H9 (cell line): ENCODE results near the gene SLC25A39. TPM values are rescaled to one million over a fixed set of nuclear protein-coding genes. Genes with fewer than 3 reads are reported as not detected.
A peak's percentile ranks its signal among the peaks of the same experiment; 100 is the strongest.

Experiments used
- DNase-seq: peaks from one replicate; pipeline ENCODE4 v3.0.0-alpha.2; 2017
- H2AFZ ChIP-seq: one replicate; pipeline ENCODE4 v1.6.1; 2013; ENCODE audit warnings: mild to moderate bottlenecking, low read length, control low read depth, moderate library complexity
- H2AK5ac ChIP-seq: 2 replicates; pipeline ENCODE4 v1.6.1; 2013; ENCODE audit warnings: low read length, control low read depth, mixed read lengths; ENCODE audit not compliant: insufficient read length
- H2BK120ac ChIP-seq: one replicate; pipeline ENCODE4 v1.6.1; 2013; ENCODE audit warnings: low read depth, mild to moderate bottlenecking, low read length, control low read depth, inconsistent platforms; ENCODE audit not compliant: poor library complexity, severe bottlenecking
- H2BK12ac ChIP-seq: 2 replicates; pipeline ENCODE4 v1.6.1; 2013; ENCODE audit warnings: low read length, control low read depth, mixed read lengths, low read depth; ENCODE audit not compliant: insufficient read length
- H2BK15ac ChIP-seq: 2 replicates; pipeline ENCODE4 v1.6.1; 2013; ENCODE audit warnings: low read depth, low read length, control low read depth
- H2BK20ac ChIP-seq: one replicate; pipeline ENCODE4 v1.6.1; 2013; ENCODE audit warnings: low read depth, mild to moderate bottlenecking, low read length, control low read depth, inconsistent platforms; ENCODE audit not compliant: poor library complexity, severe bottlenecking
- H2BK5ac ChIP-seq: 2 replicates; pipeline ENCODE4 v1.6.1; 2013; ENCODE audit warnings: low read length, control low read depth, mixed read lengths; ENCODE audit not compliant: insufficient read length
- H3K14ac ChIP-seq: 2 replicates; pipeline ENCODE4 v1.6.1; 2013; ENCODE audit warnings: low read length, control low read depth; ENCODE audit not compliant: insufficient read depth
- H3K18ac ChIP-seq: 2 replicates; pipeline ENCODE4 v1.6.1; 2013; ENCODE audit warnings: low read depth, mild to moderate bottlenecking, mixed read lengths, low read length, control low read depth; ENCODE audit not compliant: insufficient read length
- H3K23ac ChIP-seq: 2 replicates; pipeline ENCODE4 v1.6.1; 2013; ENCODE audit warnings: low read length, control low read depth, mixed read lengths, low read depth; ENCODE audit not compliant: insufficient read length
- H3K23me2 ChIP-seq: 2 replicates; pipeline ENCODE4 v1.6.1; 2013; ENCODE audit warnings: low read depth, mild to moderate bottlenecking, mixed read lengths, low read length, control low read depth; ENCODE audit not compliant: insufficient read length, poor library complexity, severe bottlenecking
- H3K27ac ChIP-seq: 2 replicates; pipeline ENCODE4 v1.5.1; 2013; ENCODE audit warnings: low read length, control low read depth, mixed read lengths, low read depth; ENCODE audit not compliant: insufficient read length
- H3K27me3 ChIP-seq: 2 replicates; pipeline ENCODE4 v1.6.1; 2013; ENCODE audit warnings: low read length, control low read depth, inconsistent platforms; ENCODE audit not compliant: insufficient read depth
- H3K4ac ChIP-seq: 2 replicates; pipeline ENCODE4 v1.6.1; 2013; ENCODE audit warnings: low read depth, mild to moderate bottlenecking, control low read depth, inconsistent platforms, low read length, moderate library complexity
- H3K4me1 ChIP-seq: 2 replicates; pipeline ENCODE4 v1.6.1; 2013; ENCODE audit warnings: low read length, control low read depth, inconsistent platforms; ENCODE audit not compliant: insufficient read depth
- H3K4me2 ChIP-seq: 2 replicates; pipeline ENCODE4 v1.6.1; 2013; ENCODE audit warnings: low read length, control low read depth, mixed read lengths; ENCODE audit not compliant: insufficient read length, insufficient read depth
- H3K56ac ChIP-seq: 2 replicates; pipeline ENCODE4 v1.6.1; 2013; ENCODE audit warnings: low read depth, mild to moderate bottlenecking, mixed read lengths, low read length, control low read depth; ENCODE audit not compliant: insufficient read length
- H3K79me1 ChIP-seq: 2 replicates; pipeline ENCODE4 v1.6.1; 2013; ENCODE audit warnings: low read depth, mild to moderate bottlenecking, moderate library complexity, low read length, control low read depth, inconsistent platforms; ENCODE audit not compliant: insufficient read depth, poor library complexity, severe bottlenecking
- H3K79me2 ChIP-seq: 2 replicates; pipeline ENCODE4 v1.6.1; 2013; ENCODE audit warnings: low read length, control low read depth, inconsistent platforms; ENCODE audit not compliant: insufficient read depth
- H3K9ac ChIP-seq: 2 replicates; pipeline ENCODE4 v1.6.1; 2013; ENCODE audit warnings: low read length, control low read depth, mixed read lengths; ENCODE audit not compliant: insufficient read length; ENCODE audit errors: extremely low read depth
- H3K9me3 ChIP-seq: one replicate; pipeline ENCODE4 v1.6.1; 2013; ENCODE audit warnings: low read depth, low read length, inconsistent platforms; ENCODE audit not compliant: control insufficient read depth
- H3T11ph ChIP-seq: one replicate; pipeline ENCODE4 v1.6.1; 2013; ENCODE audit warnings: mild to moderate bottlenecking, low read length, control low read depth, inconsistent platforms
- H4K20me1 ChIP-seq: one replicate; pipeline ENCODE4 v1.6.1; 2013; ENCODE audit not compliant: control insufficient read depth, insufficient read length, insufficient read depth
- H4K5ac ChIP-seq: 2 replicates; pipeline ENCODE4 v1.6.1; 2013; ENCODE audit warnings: low read depth, mild to moderate bottlenecking, mixed read lengths, low read length, control low read depth; ENCODE audit not compliant: insufficient read length
- H4K8ac ChIP-seq: replicated peaks from 2 replicates; pipeline ENCODE4 v1.6.1; 2013; ENCODE audit warnings: low read length, control low read depth, mixed read lengths, low read depth; ENCODE audit not compliant: insufficient read length
- H4K91ac ChIP-seq: 2 replicates; pipeline ENCODE4 v1.6.1; 2013; ENCODE audit warnings: low read depth, mild to moderate bottlenecking, moderate library complexity, mixed read lengths, low read length, control low read depth; ENCODE audit not compliant: insufficient read length
- H3K27ac Mint-ChIP-seq, 3 experiments: 2 replicates in 2 of 3; 3 replicates in 1 of 3; pipeline ENCODE4 v1.8.0; 2020 to 2021; ENCODE audit warnings: mixed read lengths in 3 of 3, mild to moderate bottlenecking in 1 of 3, moderate library complexity in 1 of 3
- H3K27me3 Mint-ChIP-seq: 2 replicates; pipeline ENCODE4 v1.8.0; 2021; ENCODE audit warnings: low read depth, mild to moderate bottlenecking, moderate library complexity, mixed read lengths
- H3K36me3 Mint-ChIP-seq, 3 experiments: 2 replicates in 2 of 3; 3 replicates in 1 of 3; pipeline ENCODE4 v1.8.0; 2020 to 2021; ENCODE audit warnings: low read depth in 3 of 3, mixed read lengths in 3 of 3; ENCODE audit not compliant: insufficient read depth in 1 of 3
- H3K4me1 Mint-ChIP-seq, 2 experiments: 2 replicates each; pipeline ENCODE4 v1.8.0; 2020; ENCODE audit warnings: mixed read lengths in 2 of 2
- H3K4me3 Mint-ChIP-seq, 2 experiments: 2 replicates in 1 of 2; 3 replicates in 1 of 2; pipeline ENCODE4 v1.8.0; 2020 to 2021; ENCODE audit warnings: mild to moderate bottlenecking in 2 of 2, mixed read lengths in 2 of 2, moderate library complexity in 1 of 2
- H3K9me3 Mint-ChIP-seq, 2 experiments: 2 replicates in 1 of 2; 3 replicates in 1 of 2; pipeline ENCODE4 v1.8.0; 2020; ENCODE audit warnings: mild to moderate bottlenecking in 2 of 2, mixed read lengths in 2 of 2, moderate library complexity in 1 of 2
- CTCF ChIP-seq: fragments of 200-600 bp; sonication (generic); conservative IDR thresholded peaks from 3 replicates; pipeline ENCODE4 v1.8.0; 2021; ENCODE audit warnings: antibody characterized with exemption, mild to moderate bottlenecking
- WGBS: extraction: QIAGEN DNeasy Blood & Tissue Kit; methylation state at CpG from one replicate; pipeline ENCODE4 v1.1.7; 2013; ENCODE audit warnings: missing lambda C conversion rate, low lambda C conversion rate, mixed read lengths; ENCODE audit not compliant: insufficient read length; ENCODE audit errors: extremely low coverage; 5-methylcytosine and 5-hydroxymethylcytosine counted together
- total RNA-seq: library from RNA; stranded (reverse); gene quantifications from 2 replicates; pipeline ENCODE4 v1.2.1, GENCODE V29; 2021

The SLC25A39 gene
- total RNA-seq, 1 experiment from 2014 or later = 227 TPM

- Histone ChIP-seq H3K79me1 (no peaks in the 10 kb centered on the region), H2BK5ac (no peak overlapping the region), H3K9ac (no peak overlapping the region), H4K8ac (no peak overlapping the region), H3K18ac (no peak overlapping the region), H4K5ac (no peak overlapping the region), H3K56ac (no peak overlapping the region), H3K27me3 (peaks cover 8% of the 10 kb centered on the region; the same call in 1 of the 2 replicates), H3K23ac (no peak overlapping the region), H3K27ac (no peak overlapping the region), H3K23me2 (peaks cover 19% of the 10 kb centered on the region), H3K4ac (no peak overlapping the region), H3T11ph (no peak overlapping the region), H4K91ac (no peak overlapping the region), H2BK12ac (no peak overlapping the region), H3K4me1 (no peaks in the 10 kb centered on the region; the same call in 1 of the 2 replicates), H2AK5ac (no peak overlapping the region), H2BK15ac (no peak overlapping the region), H3K14ac (no peak overlapping the region), H2BK120ac (no peak overlapping the region), H2BK20ac (no peak overlapping the region), H3K4me2 (peak overlapping the region; percentile 73), H2AFZ (no peak overlapping the region), H4K20me1 (peaks cover 2% of the 10 kb centered on the region), H3K9me3 (no peaks in the 10 kb centered on the region), H3K79me2 (no peaks in the 10 kb centered on the region)
- Mint-ChIP-seq H3K27me3 (peaks cover 38% of the 10 kb centered on the region), H3K9me3 (no peaks in the 10 kb centered on the region), H3K27ac (peak overlapping the region in 2 of 3 experiments; percentile 4 to 8; a peak in 3 of 7 replicates), H3K4me1 (peaks cover 21 to 28% of the 10 kb centered on the region in 2 experiments), H3K36me3 (peaks cover 6 to 27% (median 15%) of the 10 kb centered on the region in 3 experiments; a peak in 6 of 7 replicates), H3K4me3 (peak overlapping the region; percentile 63 to 79)
- peak; percentile 98 for DNase-seq
- WGBS = no CpG with 5 or more reads among the region's 38 CpGs
- no peak for TF ChIP-seq CTCF
These were observed 8.6 kb downstream of the SLC25A39 start for GRCh38 chr17:44315760-44316731.
